Measurements from ENCODE around the gene PDCD4.

PDCD4 gene

GRCh38 chr10:110871298-110872084 is at the start of gene PDCD4:
TSS of gene PDCD4 (plus strand) at chr10:110871928. CDS start at chr10:110876028, 4,100 bp downstream.
- DNase-seq: peak; percentile 86

- DNase-seq: no peak
Measured at GRCh38 chr10:110822035-110822711, 49.6 kb upstream of the PDCD4 start.

- DNase-seq: no peak
Measured at GRCh38 chr10:110822712-110823311, 48.9 kb upstream of the PDCD4 start.

- DNase-seq: no peak
Measured at GRCh38 chr10:110824152-110824441, 47.6 kb upstream of the PDCD4 start.

- no peak for DNase-seq
Measured at GRCh38 chr10:110824660-110825059, 47.1 kb upstream of the PDCD4 start.

- DNase-seq: no peak
Measured at GRCh38 chr10:110825508-110825907, 46.2 kb upstream of the PDCD4 start.

- DNase-seq: no peak
Measured at GRCh38 chr10:110827410-110827809, 44.3 kb upstream of the PDCD4 start.

- DNase-seq: no peak
Measured at GRCh38 chr10:110827875-110828274, 43.9 kb upstream of the PDCD4 start.

GRCh38 chr10:110828525-110828924 is 43.2 kb upstream of the PDCD4 start:
- no peak for DNase-seq

- no peak for DNase-seq
Measured at GRCh38 chr10:110829721-110830410, 41.9 kb upstream of the PDCD4 start.

GRCh38 chr10:110833234-110833940 is 38.3 kb upstream of the PDCD4 start:
- no peak for DNase-seq

- no peak for DNase-seq
Measured at GRCh38 chr10:110833941-110834628, 37.6 kb upstream of the PDCD4 start.

GRCh38 chr10:110834629-110835301 is 37.0 kb upstream of the PDCD4 start:
- DNase-seq: no peak

GRCh38 chr10:110835841-110836240 is 35.9 kb upstream of the PDCD4 start:
- no peak for DNase-seq

GRCh38 chr10:110836706-110837105 is 35.0 kb upstream of the PDCD4 start:
- DNase-seq: no peak

GRCh38 chr10:110837418-110838171 is 34.1 kb upstream of the PDCD4 start:
- DNase-seq: no peak

GRCh38 chr10:110840225-110840922 is 31.4 kb upstream of the PDCD4 start:
- no peak for DNase-seq

GRCh38 chr10:110840923-110841428 is 30.8 kb upstream of the PDCD4 start:
- DNase-seq: no peak

GRCh38 chr10:110841767-110842267 is 29.9 kb upstream of the PDCD4 start:
- no peak for DNase-seq
